ENCODE measurements around the gene LAIR1.

The LAIR1 gene

DNA sequence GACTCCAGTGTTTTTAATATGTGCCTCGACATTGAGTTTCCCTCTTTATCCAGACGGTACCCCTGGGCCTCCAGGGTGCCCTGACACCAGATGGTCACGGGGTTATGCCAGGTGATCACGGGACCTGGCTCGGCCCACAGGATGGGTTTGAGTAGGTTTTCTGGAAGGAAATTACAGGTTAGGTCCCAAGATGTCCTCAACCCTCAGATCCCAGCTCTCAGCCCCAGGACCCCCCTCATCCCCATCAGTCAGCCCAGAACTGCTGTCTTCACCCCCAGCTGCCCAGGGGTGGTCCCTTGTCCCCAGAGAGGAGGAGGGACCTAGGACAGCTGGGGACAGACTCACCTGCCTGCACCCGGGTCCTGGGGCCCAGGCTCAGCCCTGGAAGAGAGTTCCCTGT, 26.2 kb downstream of the LAIR1 start:
- DNase-seq (ENCODE audit: low read depth), result no peak
- TF ChIP-seq, protein P1, sequence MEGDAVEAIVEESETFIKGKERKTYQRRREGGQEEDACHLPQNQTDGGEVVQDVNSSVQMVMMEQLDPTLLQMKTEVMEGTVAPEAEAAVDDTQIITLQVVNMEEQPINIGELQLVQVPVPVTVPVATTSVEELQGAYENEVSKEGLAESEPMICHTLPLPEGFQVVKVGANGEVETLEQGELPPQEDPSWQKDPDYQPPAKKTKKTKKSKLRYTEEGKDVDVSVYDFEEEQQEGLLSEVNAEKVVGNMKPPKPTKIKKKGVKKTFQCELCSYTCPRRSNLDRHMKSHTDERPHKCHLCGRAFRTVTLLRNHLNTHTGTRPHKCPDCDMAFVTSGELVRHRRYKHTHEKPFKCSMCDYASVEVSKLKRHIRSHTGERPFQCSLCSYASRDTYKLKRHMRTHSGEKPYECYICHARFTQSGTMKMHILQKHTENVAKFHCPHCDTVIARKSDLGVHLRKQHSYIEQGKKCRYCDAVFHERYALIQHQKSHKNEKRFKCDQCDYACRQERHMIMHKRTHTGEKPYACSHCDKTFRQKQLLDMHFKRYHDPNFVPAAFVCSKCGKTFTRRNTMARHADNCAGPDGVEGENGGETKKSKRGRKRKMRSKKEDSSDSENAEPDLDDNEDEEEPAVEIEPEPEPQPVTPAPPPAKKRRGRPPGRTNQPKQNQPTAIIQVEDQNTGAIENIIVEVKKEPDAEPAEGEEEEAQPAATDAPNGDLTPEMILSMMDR (conservative IDR thresholded peaks at IDR 0.05; ENCODE audit: low read depth, low read length), result no peak
- H3K4me3 ChIP-seq (ENCODE audit: low read length), result no peak overlapping the region

DNA sequence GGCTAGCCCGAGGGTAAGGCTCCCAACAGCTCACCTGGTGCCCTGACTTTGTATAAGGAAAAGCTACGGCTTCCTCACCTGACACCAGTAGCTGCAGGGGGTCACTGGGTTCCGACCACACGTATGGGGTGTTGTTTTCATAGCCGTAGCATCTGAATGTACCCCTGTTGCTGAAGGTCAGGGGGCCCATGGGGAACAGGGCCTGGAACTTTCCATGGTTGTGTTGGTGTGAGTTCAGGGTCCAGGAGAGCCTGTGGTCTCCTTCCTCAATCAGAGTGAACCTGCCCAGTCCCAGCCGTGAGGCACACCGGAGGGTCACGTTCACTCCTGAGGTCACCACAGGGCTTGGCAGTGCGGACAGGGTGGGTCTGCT, 26.9 kb downstream of the LAIR1 start:
- TF ChIP-seq, protein P1 (conservative IDR thresholded peaks at IDR 0.05; ENCODE audit: low read depth, low read length), result no peak
- H3K4me3 ChIP-seq (ENCODE audit: low read length), result no peak overlapping the region
- no peak for DNase-seq (ENCODE audit: low read depth)

DNA sequence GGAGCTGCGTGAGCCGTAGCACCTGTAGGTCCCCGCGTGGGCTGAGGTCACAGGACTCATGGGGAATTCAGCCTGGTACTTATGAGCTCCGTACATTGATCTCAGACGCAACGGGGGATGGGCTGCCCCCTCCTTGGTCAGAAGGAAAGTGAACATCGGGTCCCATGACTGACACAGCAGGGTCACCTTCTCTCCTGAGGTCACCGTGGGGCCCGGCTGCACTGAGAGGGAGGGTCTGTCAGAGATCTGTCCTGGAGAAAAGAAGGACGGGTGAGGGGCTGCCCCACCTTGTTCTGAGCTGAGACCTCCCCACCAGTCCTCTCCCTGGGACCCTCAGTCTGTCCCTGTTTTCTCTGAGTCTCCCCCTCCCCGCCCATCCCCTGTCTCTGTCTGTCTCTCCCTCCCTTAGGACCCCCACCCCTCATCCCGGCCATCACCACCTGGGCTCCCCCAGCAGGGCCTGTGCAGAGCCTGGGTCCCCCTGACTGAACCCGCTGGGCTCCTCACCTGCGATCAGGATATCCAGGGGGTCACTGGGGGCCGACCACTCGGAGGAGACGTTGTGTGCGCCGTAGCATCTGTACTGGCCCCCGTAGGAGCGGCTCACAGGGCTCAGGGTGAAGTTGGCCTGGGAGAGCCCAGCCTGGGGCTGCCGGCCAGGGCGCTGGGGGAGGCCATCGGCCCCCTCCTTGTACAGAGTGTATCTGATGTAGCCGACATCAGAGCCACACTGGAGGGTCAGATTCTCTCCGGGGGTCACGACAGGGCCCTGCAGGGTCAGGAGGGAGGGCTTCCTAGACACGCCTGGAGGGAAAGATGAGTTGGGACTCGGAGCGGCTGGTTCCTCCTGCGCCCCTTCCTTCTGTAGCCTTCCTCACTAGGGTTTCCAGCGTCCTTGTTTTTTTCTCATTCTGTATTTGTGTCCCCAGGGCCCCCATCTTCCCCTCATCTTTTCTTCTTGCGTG, 27.6 kb downstream of the LAIR1 start:
- DNase-seq (ENCODE audit: low read depth), result no peak
- TF ChIP-seq, protein P1 (conservative IDR thresholded peaks at IDR 0.05; ENCODE audit: low read depth, low read length), result no peak
- H3K4me3 ChIP-seq (ENCODE audit: low read length), result no peak overlapping the region

DNA sequence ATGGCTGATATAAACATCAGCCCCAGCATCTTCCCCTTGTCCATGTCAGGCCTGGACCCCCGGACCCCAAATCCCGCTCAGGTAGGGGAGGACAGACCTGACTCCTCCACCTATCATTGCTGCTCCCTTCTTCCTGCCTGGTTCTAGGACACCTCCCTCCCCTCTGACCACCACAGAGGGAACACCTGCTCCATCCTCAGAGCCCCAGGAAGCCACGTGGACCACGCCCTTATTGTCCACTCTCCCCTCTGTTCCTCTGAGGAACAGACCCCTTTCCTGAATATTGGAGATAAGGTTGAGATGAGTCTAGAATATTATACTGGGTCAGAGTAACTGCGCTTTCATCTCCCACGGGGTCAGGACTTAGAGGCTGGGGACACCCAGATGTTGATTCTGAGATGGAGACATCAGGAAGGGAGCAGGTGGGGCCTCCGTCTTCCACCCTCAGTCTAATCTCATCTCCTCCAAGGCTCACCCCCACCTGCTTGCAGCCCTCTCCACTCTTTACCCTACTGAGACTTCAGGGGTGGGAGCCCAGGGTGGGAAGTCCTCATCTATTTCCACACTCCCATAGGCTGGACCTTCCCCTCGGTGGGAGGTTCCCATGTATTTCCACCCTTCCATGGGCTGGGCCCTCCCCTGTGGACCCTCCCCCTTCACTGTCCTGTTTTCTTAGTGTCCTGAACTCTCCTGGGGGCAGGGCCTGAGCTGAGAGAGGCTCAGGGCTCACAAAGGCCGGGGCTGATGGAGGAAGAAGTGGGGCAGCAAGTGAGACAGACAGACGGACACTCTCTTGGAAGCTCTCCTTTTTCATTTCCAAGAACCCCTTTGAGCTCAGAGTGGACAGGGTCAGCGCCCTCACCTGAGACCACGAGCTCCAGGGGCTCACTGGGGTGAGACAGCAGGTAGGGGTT, 28.5 kb downstream of the LAIR1 start:
- DNase-seq (ENCODE audit: low read depth), result no peak
- TF ChIP-seq, protein P1 (conservative IDR thresholded peaks at IDR 0.05; ENCODE audit: low read depth, low read length), result no peak
- H3K4me3 ChIP-seq (ENCODE audit: low read length), result no peak overlapping the region

DNA sequence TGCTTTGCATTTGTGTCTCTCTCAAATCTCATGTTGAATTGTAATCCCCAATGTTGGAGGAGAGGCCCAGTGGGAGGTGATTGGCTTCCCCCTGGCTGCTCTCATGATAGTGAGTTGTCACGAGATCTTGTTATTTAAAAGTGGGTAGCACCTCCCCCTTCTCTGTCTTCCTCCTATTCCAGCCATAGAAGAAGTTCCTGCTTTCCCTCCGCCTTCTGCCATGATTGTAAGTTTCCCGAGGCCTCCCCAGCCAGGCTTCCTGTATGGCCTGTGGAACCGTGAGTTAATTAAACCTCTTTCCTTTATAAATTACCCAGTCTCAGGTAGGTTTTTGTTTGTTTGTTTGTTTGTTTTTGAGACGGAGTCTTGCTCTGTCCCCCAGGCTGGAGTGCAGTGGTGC, 29.6 kb downstream of the LAIR1 start:
- no peak overlapping the region for H3K4me3 ChIP-seq (ENCODE audit: low read length)
- DNase-seq (ENCODE audit: low read depth), result no peak
- TF ChIP-seq, protein P1 (conservative IDR thresholded peaks at IDR 0.05; ENCODE audit: low read depth, low read length), result no peak

DNA sequence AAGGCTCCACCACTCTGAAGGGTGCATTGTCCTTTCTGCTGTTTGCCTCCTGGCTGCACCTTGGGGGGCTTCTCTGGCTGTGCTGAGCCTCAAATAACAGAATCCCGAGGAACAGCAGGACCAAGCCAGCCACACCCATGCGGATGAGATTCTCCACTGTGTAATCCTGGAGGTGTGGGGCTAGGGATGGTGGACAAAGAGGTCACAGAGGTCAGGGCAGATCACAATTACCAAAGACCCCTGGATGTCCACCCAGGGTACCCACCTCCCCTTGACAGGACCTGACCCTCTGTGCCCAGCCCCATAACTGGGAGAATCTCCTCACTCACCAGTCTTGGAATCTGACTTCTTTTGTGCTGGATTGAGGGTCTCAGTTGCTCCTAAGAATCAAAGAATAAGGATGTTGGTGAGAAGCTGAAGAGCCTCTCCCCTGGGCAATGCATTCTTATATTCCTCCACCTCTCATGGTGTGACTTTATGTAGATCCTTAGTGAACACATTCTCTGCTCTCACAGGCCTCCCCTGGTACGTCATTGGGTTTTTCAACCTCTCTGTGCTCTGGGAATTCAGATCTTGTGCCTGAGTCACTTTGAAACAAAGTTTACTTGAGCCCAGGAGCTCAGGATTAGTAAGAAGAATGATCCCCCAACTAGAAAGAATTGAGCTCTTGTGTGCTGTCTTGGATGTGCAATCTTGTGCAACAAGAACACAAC, 31.0 kb downstream of the LAIR1 start:
- no peak for DNase-seq (ENCODE audit: low read depth)
- TF ChIP-seq, protein P1 (conservative IDR thresholded peaks at IDR 0.05; ENCODE audit: low read depth, low read length), result no peak
- H3K4me3 ChIP-seq (ENCODE audit: low read length), result no peak overlapping the region
